Neuronal stem cell (in vitro differentiated cells): ENCODE measurements around the gene FER.
"Not testable (repeated sequence)": the region's sequence is repeated elsewhere in the genome, so short reads cannot be mapped to it uniquely, and the experiment has no call there.

Experiments
- DNase-seq: peaks from one replicate; pipeline ENCODE4 v3.0.0-alpha.2; 2013; ENCODE audit warnings: low spot score
- H2AFZ ChIP-seq: one replicate; pipeline ENCODE4 v1.6.1; 2013; ENCODE audit warnings: mild to moderate bottlenecking, low read length, inconsistent platforms
- H2AK5ac ChIP-seq: 2 replicates; pipeline ENCODE4 v1.6.1; 2013; ENCODE audit warnings: low read depth, mild to moderate bottlenecking, inconsistent platforms, low read length, moderate library complexity, mixed read lengths
- H2BK120ac ChIP-seq: 2 replicates; pipeline ENCODE4 v1.6.1; 2013; ENCODE audit warnings: low read depth, mild to moderate bottlenecking, inconsistent platforms, low read length, moderate library complexity, mixed read lengths
- H2BK12ac ChIP-seq: one replicate; pipeline ENCODE4 v1.6.1; 2013; ENCODE audit warnings: low read length, inconsistent platforms
- H2BK15ac ChIP-seq: 2 replicates; pipeline ENCODE4 v1.6.1; 2013; ENCODE audit warnings: mild to moderate bottlenecking, low read length, inconsistent platforms, mixed read lengths
- H2BK5ac ChIP-seq: one replicate; pipeline ENCODE4 v1.6.1; 2013; ENCODE audit warnings: inconsistent platforms, mild to moderate bottlenecking, low read length, moderate library complexity
- H3K14ac ChIP-seq: one replicate; pipeline ENCODE4 v1.6.1; 2013; ENCODE audit warnings: low read length, inconsistent platforms
- H3K18ac ChIP-seq: 2 replicates; pipeline ENCODE4 v1.6.1; 2013; ENCODE audit warnings: low read length, inconsistent platforms
- H3K23ac ChIP-seq: 2 replicates; pipeline ENCODE4 v1.6.1; 2013; ENCODE audit warnings: low read depth, mild to moderate bottlenecking, mixed read lengths, low read length, inconsistent platforms; ENCODE audit not compliant: poor library complexity
- H3K27ac ChIP-seq: replicated peaks from 3 replicates; pipeline ENCODE4 v1.5.1; 2013; ENCODE audit warnings: low read length, inconsistent platforms
- H3K27me3 ChIP-seq, 3 experiments: 2 replicates each; pipeline ENCODE4 v1.6.1; 2013; ENCODE audit warnings: low read length in 3 of 3, mild to moderate bottlenecking in 2 of 3, inconsistent platforms in 1 of 3, low read depth in 1 of 3, mixed read lengths in 1 of 3, moderate library complexity in 1 of 3; ENCODE audit not compliant: control insufficient read depth in 3 of 3, insufficient read depth in 3 of 3
- H3K36me3 ChIP-seq, 2 donors: replicated peaks in 1 of 2; 2 replicates each; pipeline ENCODE4 v1.6.1; 2013; ENCODE audit warnings: low read length in 2 of 2; ENCODE audit not compliant: control insufficient read depth in 2 of 2, insufficient read depth in 2 of 2
- H3K4ac ChIP-seq: 2 replicates; pipeline ENCODE4 v1.6.1; 2013; ENCODE audit warnings: inconsistent platforms, mild to moderate bottlenecking, low read length, moderate library complexity
- H3K4me1 ChIP-seq, 2 donors: 1 replicate in 1 of 2; 2 replicates in 1 of 2; pipeline ENCODE4 v1.6.1; 2013; ENCODE audit warnings: low read length in 2 of 2, low read depth in 1 of 2; ENCODE audit not compliant: control insufficient read depth in 2 of 2, insufficient read depth in 1 of 2
- H3K4me2 ChIP-seq: one replicate; pipeline ENCODE4 v1.6.1; 2013; ENCODE audit warnings: mild to moderate bottlenecking, low read length, inconsistent platforms; ENCODE audit not compliant: insufficient read depth, poor library complexity, severe bottlenecking
- H3K4me3 ChIP-seq, 2 donors: 2 replicates each; pipeline ENCODE4 v1.5.1; 2013; ENCODE audit warnings: low read length in 2 of 2, mild to moderate bottlenecking in 2 of 2, inconsistent platforms in 1 of 2, moderate library complexity in 1 of 2
- H3K79me1 ChIP-seq: one replicate; pipeline ENCODE4 v1.6.1; 2013; ENCODE audit warnings: low read depth, mild to moderate bottlenecking, inconsistent platforms, low read length, moderate library complexity
- H3K9ac ChIP-seq: one replicate; pipeline ENCODE4 v1.6.1; 2013; ENCODE audit warnings: mild to moderate bottlenecking, low read depth, low read length, inconsistent platforms; ENCODE audit not compliant: poor library complexity
- H3K9me3 ChIP-seq, 2 donors: replicated peaks in 1 of 2; 2 replicates each; pipeline versions ENCODE3 to v1.6.1; 2013; ENCODE audit warnings: low read length in 2 of 2, mild to moderate bottlenecking in 2 of 2, inconsistent platforms in 1 of 2, low read depth in 1 of 2, mixed read lengths in 1 of 2, moderate library complexity in 1 of 2; ENCODE audit not compliant: control insufficient read depth in 2 of 2, insufficient read depth in 1 of 2
- H4K8ac ChIP-seq: one replicate; pipeline ENCODE4 v1.6.1; 2013; ENCODE audit warnings: low read depth, mild to moderate bottlenecking, inconsistent platforms, low read length, moderate library complexity
- H4K91ac ChIP-seq: one replicate; pipeline ENCODE4 v1.6.1; 2013; ENCODE audit warnings: low read length, low read depth, mild to moderate bottlenecking, inconsistent platforms; ENCODE audit not compliant: poor library complexity
- WGBS, 2 donors: extraction: QIAGEN DNeasy Blood & Tissue Kit; methylation state at CpG; one replicate each; pipeline ENCODE4 v1.1.7; 2013; ENCODE audit warnings: missing lambda C conversion rate in 2 of 2, mixed read lengths in 1 of 2; ENCODE audit not compliant: insufficient read length in 2 of 2, insufficient replicate concordance in 1 of 2; ENCODE audit errors: extremely low coverage in 2 of 2; 5-methylcytosine and 5-hydroxymethylcytosine counted together

Gene FER

GRCh38 chr5:108993440-108993839, 245.7 kb downstream of the FER start:
- H4K91ac ChIP-seq, DNase-seq, H2BK120ac ChIP-seq, H3K79me1 ChIP-seq, H3K4ac ChIP-seq, H4K8ac ChIP-seq, H3K4me1 ChIP-seq, H2AFZ ChIP-seq, H2BK5ac ChIP-seq, H2AK5ac ChIP-seq, H3K36me3 ChIP-seq, H3K18ac ChIP-seq, H3K14ac ChIP-seq, H2BK12ac ChIP-seq, H2BK15ac ChIP-seq, H3K9ac ChIP-seq, H3K23ac ChIP-seq, H3K4me3 ChIP-seq, H3K27me3 ChIP-seq, H3K4me2 ChIP-seq, H3K27ac ChIP-seq, H3K9me3 ChIP-seq: not testable (repeated sequence)
- no CpG with 5 or more reads among the region's 12 CpGs for WGBS, 2 donors

DNA sequence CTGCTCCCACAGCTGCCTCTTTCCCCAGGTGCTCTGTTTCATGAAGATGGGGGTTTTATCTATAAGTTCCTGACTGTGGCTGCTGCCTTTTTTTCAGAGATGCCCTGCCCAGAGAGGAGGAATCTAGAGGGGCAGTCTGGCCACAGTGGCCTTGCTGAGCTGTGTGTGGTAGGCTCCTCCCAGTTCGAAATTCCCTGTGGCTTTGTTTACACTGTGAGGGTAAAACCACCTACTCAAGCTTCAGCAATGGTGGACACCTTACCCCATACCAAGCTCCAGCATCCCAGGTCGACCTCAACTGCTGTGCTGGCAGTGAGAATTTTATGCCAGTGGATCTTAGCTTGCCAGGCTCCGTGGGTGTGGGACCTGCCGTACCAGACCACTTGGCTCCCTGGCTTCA, 250.0 kb downstream of the FER start:
- no peak overlapping the region for H3K14ac ChIP-seq
- peaks cover 4 to 7% of the 10 kb centered on the region in 2 donors for H3K9me3 ChIP-seq
- no peak overlapping the region for H4K8ac ChIP-seq
- H3K18ac ChIP-seq = no peak overlapping the region
- H3K4me1 ChIP-seq = no peaks in the 10 kb centered on the region
- DNase-seq = no peak
- no peak overlapping the region for H3K4me3 ChIP-seq
- H2BK12ac ChIP-seq = no peak overlapping the region
- H4K91ac ChIP-seq = no peak overlapping the region
- no peak overlapping the region for H3K4ac ChIP-seq
- H3K27ac ChIP-seq = no peak overlapping the region
- WGBS, 2 donors = no CpG with 5 or more reads among the region's 4 CpGs
- H3K27me3 ChIP-seq = no peaks in the 10 kb centered on the region
- no peaks in the 10 kb centered on the region for H3K79me1 ChIP-seq
- H2AK5ac ChIP-seq = no peak overlapping the region
- no peak overlapping the region for H3K23ac ChIP-seq
- no peak overlapping the region for H2AFZ ChIP-seq
- no peak overlapping the region for H3K9ac ChIP-seq
- no peak overlapping the region for H2BK5ac ChIP-seq
- H3K36me3 ChIP-seq = no peaks in the 10 kb centered on the region
- no peak overlapping the region for H2BK15ac ChIP-seq
- no peak overlapping the region for H3K4me2 ChIP-seq
- H2BK120ac ChIP-seq = no peak overlapping the region

- H3K9ac ChIP-seq = no peak overlapping the region
- no peak overlapping the region for H3K4me2 ChIP-seq
- no peaks in the 10 kb centered on the region for H3K4me1 ChIP-seq
- no peak overlapping the region for H3K14ac ChIP-seq
- H3K27ac ChIP-seq = no peak overlapping the region
- no peaks in the 10 kb centered on the region for H3K79me1 ChIP-seq
- H3K18ac ChIP-seq = peak overlapping the region; percentile 38
- peak overlapping the region in 1 of 2 donors; percentile 61 for H3K4me3 ChIP-seq
- H3K9me3 ChIP-seq = peaks cover 4 to 7% of the 10 kb centered on the region in 2 donors
- H2AFZ ChIP-seq = no peak overlapping the region
- H4K91ac ChIP-seq = no peak overlapping the region
- no peak overlapping the region for H2BK12ac ChIP-seq
- WGBS, 2 donors = no CpG with 5 or more reads among the region's 11 CpGs
- no peak overlapping the region for H2BK5ac ChIP-seq
- no peak overlapping the region for H2BK120ac ChIP-seq
- no peaks in the 10 kb centered on the region for H3K27me3 ChIP-seq
- DNase-seq = no peak
- no peak overlapping the region for H2AK5ac ChIP-seq
- H3K23ac ChIP-seq = no peak overlapping the region
- H3K4ac ChIP-seq = no peak overlapping the region
- H2BK15ac ChIP-seq = no peak overlapping the region
- H4K8ac ChIP-seq = no peak overlapping the region
- H3K36me3 ChIP-seq = no peaks in the 10 kb centered on the region
These were observed 250.5 kb downstream of the FER start for GRCh38 chr5:108998216-108998615.

DNA sequence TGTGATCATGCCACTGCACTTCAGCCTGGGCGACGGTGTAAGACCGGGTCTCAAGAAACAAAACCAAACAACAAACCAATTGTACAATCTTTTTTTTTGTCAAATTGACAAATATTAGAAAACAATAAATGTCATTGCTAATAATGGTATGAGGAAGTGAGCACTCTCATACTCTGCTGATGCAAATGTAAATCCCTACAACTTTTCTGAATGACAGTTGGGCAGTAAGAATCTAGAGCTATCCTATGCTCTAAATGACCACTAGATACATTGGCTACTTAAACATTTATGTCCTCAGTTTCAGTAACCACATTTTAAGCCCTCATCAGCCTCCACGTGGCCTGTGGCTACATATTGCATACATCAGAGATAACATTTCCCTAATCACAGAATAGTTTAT, 256.2 kb downstream of the FER start:
- Histone ChIP-seq H3K4ac (no peak overlapping the region), H2BK15ac (no peak overlapping the region), H3K9ac (no peak overlapping the region), H3K27ac (no peak overlapping the region), H2AFZ (no peak overlapping the region), H3K4me3 (no peak overlapping the region), H3K4me1 (no peaks in the 10 kb centered on the region), H3K9me3 (no peaks in the 10 kb centered on the region), H3K4me2 (no peak overlapping the region), H3K18ac (no peak overlapping the region), H3K27me3 (no peaks in the 10 kb centered on the region), H4K91ac (no peak overlapping the region), H3K36me3 (peaks cover 0 to 1% of the 10 kb centered on the region in 2 donors), H2BK5ac (no peak overlapping the region), H3K79me1 (no peaks in the 10 kb centered on the region), H2AK5ac (no peak overlapping the region), H3K14ac (no peak overlapping the region), H4K8ac (no peak overlapping the region), H3K23ac (no peak overlapping the region), H2BK120ac (no peak overlapping the region), H2BK12ac (no peak overlapping the region)
- no CpG with 5 or more reads among the region's 4 CpGs for WGBS, 2 donors
- DNase-seq = no peak
